ENCODE results near the gene GBF1. TPM values are rescaled to one million over a fixed set of nuclear protein-coding genes. Genes with fewer than 3 reads are reported as not detected.

Gene GBF1
- total and polyA plus RNA-seq, 2 of the 13 experiments (the other 11 are each of a cell fraction or from before 2014, with no cell fraction given) = 17.1 to 21.9 TPM

- TF ChIP-seq ZFYVE20 (CRISPR knock-in tag; IDR thresholded peaks at IDR 0.05; ENCODE audit: borderline replicate concordance, low read depth) (0 out of 2 replicates have a peak, but pooled peaks have one; percentile 56), ZNF460 (CRISPR knock-in tag; IDR thresholded peaks at IDR 0.05; ENCODE audit: borderline replicate concordance) (no peak; the same call in 1 of the 2 replicates), AFF4 (CRISPR knock-in tag; IDR thresholded peaks at IDR 0.05) (no peak), ZNF276 (CRISPR knock-in tag; IDR thresholded peaks at IDR 0.05; ENCODE audit: low read depth) (0 out of 2 replicates have a peak, but pooled peaks have one; percentile 75), ZNF576 (CRISPR knock-in tag; IDR thresholded peaks at IDR 0.05) (no peak), CSRNP1 (CRISPR knock-in tag; IDR thresholded peaks at IDR 0.05) (no peak), ZNF709 (CRISPR knock-in tag; IDR thresholded peaks at IDR 0.05) (no peak), YEATS2 (CRISPR knock-in tag; IDR thresholded peaks at IDR 0.05; ENCODE audit: borderline replicate concordance) (peak; percentile 91), ZNF850 (CRISPR knock-in tag; conservative IDR thresholded peaks at IDR 0.05) (no peak), CREBL2 (CRISPR knock-in tag; IDR thresholded peaks at IDR 0.05; ENCODE audit: borderline replicate concordance) (no peak), PBX2 (CRISPR knock-in tag; IDR thresholded peaks at IDR 0.05) (no peak), CEBPG (CRISPR knock-in tag; IDR thresholded peaks at IDR 0.05) (peak; percentile 47; the same call in 1 of the 2 replicates), MAX (IDR thresholded peaks at IDR 0.05) (peak; percentile 99), IRF9 (CRISPR knock-in tag; IDR thresholded peaks at IDR 0.05; ENCODE audit: borderline replicate concordance) (peak; percentile 39; the same call in 1 of the 2 replicates), ZNF567 (CRISPR knock-in tag; IDR thresholded peaks at IDR 0.05; ENCODE audit: borderline replicate concordance) (no peak), CENPBD1 (CRISPR knock-in tag; IDR thresholded peaks at IDR 0.05; ENCODE audit: borderline replicate concordance, low read depth) (no peak; the same call in 1 of the 2 replicates), ZSCAN25 (CRISPR knock-in tag; IDR thresholded peaks at IDR 0.05) (peak; percentile 55; the same call in 1 of the 2 replicates)
Observed at GRCh38 chr10:102422545-102423129, 177.3 kb downstream of the GBF1 start (continued).
